B cell (primary cell): ENCODE data around the gene GUCY2D. TPM values are rescaled to one million over a fixed set of nuclear protein-coding genes. Genes with fewer than 3 reads are reported as not detected.
"Not testable (repeated sequence)": the region's sequence is repeated elsewhere in the genome, so short reads cannot be mapped to it uniquely, and the experiment has no call there.

Experiments
- ATAC-seq: fragments of 200-7000 bp; cut with Tn5 transposase; one replicate; pipeline ENCODE4 v1.10.0; 2021; ENCODE audit warnings: low read depth, mild to moderate bottlenecking, moderate number of reproducible peaks, moderate library complexity
- CTCF ChIA-PET: fragments of 350-600 bp; sonication (Branson Sonifier 250); formaldehyde crosslinking; loops from one replicate; lab custom pipeline; 2021; ENCODE audit warnings: antibody characterized with exemption, inconsistent platforms; lab: Charles Lee
- POLR2A ChIA-PET: fragments of 350-600 bp; sonication (Branson Sonifier 250); formaldehyde crosslinking; loops from one replicate; lab custom pipeline; 2021; ENCODE audit warnings: antibody characterized with exemption; lab: Charles Lee
- DNase-seq: peaks from one replicate; pipeline ENCODE4 v3.0.0; 2013
- H2AFZ ChIP-seq: 2 replicates; pipeline ENCODE4 v1.6.1; 2012; ENCODE audit warnings: mild to moderate bottlenecking, low read depth, low read length; ENCODE audit not compliant: insufficient read depth, poor library complexity, severe bottlenecking
- H3K27ac ChIP-seq, 2 donors: 1 replicate in 1 of 2; 2 replicates in 1 of 2; pipeline ENCODE4 v1.5.1; 2012 to 2013; ENCODE audit warnings: low read length in 2 of 2, mild to moderate bottlenecking in 2 of 2, moderate library complexity in 1 of 2
- H3K27me3 ChIP-seq, 4 experiments: fragments of 200-600 bp in 1 of 4; sonication (generic) in 1 of 4; replicated peaks in 1 of 4; 1 replicate in 2 of 4; 2 replicates in 2 of 4; pipeline versions ENCODE4 v1.6.1 to v1.7.0; 2013 to 2016; ENCODE audit warnings: low read length in 3 of 4, mild to moderate bottlenecking in 2 of 4, mixed read lengths in 1 of 4, moderate library complexity in 1 of 4; ENCODE audit not compliant: insufficient read depth in 4 of 4, control insufficient read depth in 3 of 4; ENCODE audit errors: control extremely low read depth in 1 of 4
- H3K36me3 ChIP-seq, 2 experiments: replicated peaks in 1 of 2; 1 replicate in 1 of 2; 2 replicates in 1 of 2; pipeline versions ENCODE4 v1.6.1 to v1.7.1; 2013; ENCODE audit warnings: low read length in 1 of 2; ENCODE audit not compliant: insufficient read depth in 2 of 2, control insufficient read depth in 1 of 2; ENCODE audit errors: control extremely low read depth in 1 of 2, extremely low read depth in 1 of 2
- H3K4me1 ChIP-seq, 2 donors: fragments of 200-600 bp in 1 of 2; sonication (generic) in 1 of 2; 1 replicate in 1 of 2; 2 replicates in 1 of 2; pipeline versions ENCODE4 v1.5.1 to v1.6.1; 2013 to 2017; ENCODE audit warnings: low read length in 2 of 2; ENCODE audit not compliant: control insufficient read depth in 2 of 2, insufficient read depth in 2 of 2
- H3K4me2 ChIP-seq: replicated peaks from 2 replicates; pipeline ENCODE3; 2012; ENCODE audit warnings: mild to moderate bottlenecking, low read depth, low read length; ENCODE audit not compliant: poor library complexity, severe bottlenecking
- H3K4me3 ChIP-seq, 5 experiments: fragments of 200-600 bp in 1 of 5; sonication (generic) in 1 of 5; 1 replicate in 3 of 5; 2 replicates in 2 of 5; pipeline versions ENCODE4 v1.5.1 to v1.7.0; 2011 to 2016; ENCODE audit warnings: low read length in 4 of 5, mild to moderate bottlenecking in 4 of 5, low read depth in 2 of 5, control low read depth in 1 of 5, moderate library complexity in 1 of 5; ENCODE audit not compliant: insufficient read depth in 1 of 5; ENCODE audit errors: control extremely low read depth in 1 of 5, extremely low read depth in 1 of 5
- H3K79me2 ChIP-seq: fragments of 200-600 bp; sonication (generic); one replicate; pipeline ENCODE4 v1.6.0; 2016; ENCODE audit warnings: low read length; ENCODE audit not compliant: control insufficient read depth, insufficient read depth
- H3K9ac ChIP-seq: fragments of 200-600 bp; sonication (generic); 2 replicates; pipeline ENCODE4 v1.6.1; 2017; ENCODE audit warnings: mild to moderate bottlenecking, low read length, moderate library complexity
- H3K9me3 ChIP-seq, 3 donors: one replicate each; pipeline versions ENCODE4 v1.6.1 to v1.7.1; 2013; ENCODE audit warnings: low read length in 2 of 3; ENCODE audit not compliant: control insufficient read depth in 2 of 3, insufficient read depth in 1 of 3; ENCODE audit errors: control extremely low read depth in 1 of 3
- H4K20me1 ChIP-seq: 2 replicates; pipeline ENCODE4 v1.6.0; 2012; ENCODE audit warnings: mild to moderate bottlenecking, low read length; ENCODE audit not compliant: insufficient read depth, control insufficient read depth, poor library complexity, severe bottlenecking
- H3K27ac Mint-ChIP-seq: one replicate; pipeline ENCODE4 v1.8.0; 2021; ENCODE audit warnings: mixed read lengths
- H3K27me3 Mint-ChIP-seq: one replicate; pipeline ENCODE4 v1.8.0; 2021; ENCODE audit warnings: mixed read lengths
- H3K4me1 Mint-ChIP-seq: one replicate; pipeline ENCODE4 v1.8.0; 2021; ENCODE audit warnings: mixed read lengths
- H3K4me3 Mint-ChIP-seq: one replicate; pipeline ENCODE4 v1.8.0; 2021; ENCODE audit warnings: mixed read lengths
- H3K9me3 Mint-ChIP-seq: one replicate; pipeline ENCODE4 v1.8.0; 2022; ENCODE audit warnings: mixed read lengths; ENCODE audit not compliant: insufficient read depth
- CTCF ChIP-seq: fragments of 200-600 bp; IDR thresholded peaks from one replicate; pipeline ENCODE4 v1.8.0; 2022; ENCODE audit warnings: antibody characterized with exemption, mild to moderate bottlenecking
- EZH2 ChIP-seq: IDR thresholded peaks from 2 replicates; pipeline ENCODE4 v1.6.1; 2012; ENCODE audit warnings: borderline replicate concordance, low read depth, mild to moderate bottlenecking, moderate library complexity, low read length; ENCODE audit not compliant: insufficient read depth, poor library complexity, severe bottlenecking
- WGBS: methylation state at CpG from one replicate; pipeline ENCODE4 v1.1.5; 2013; ENCODE audit warnings: missing lambda C conversion rate; ENCODE audit not compliant: insufficient coverage; 5-methylcytosine and 5-hydroxymethylcytosine counted together
- intact Hi-C: fragments of 100-400 bp; cut with micrococcal nuclease; formaldehyde crosslinking; loops from one replicate; pipeline ENCODE4 v1.10.0; 2022
- polyA minus RNA-seq: library from RNA; depleted of rRNA, polyadenylated mRNA; stranded (reverse); fragments of >200 nt; gene quantifications from 2 replicates; pipeline ENCODE4 v1.2.3, GENCODE V29; 2012
- polyA plus RNA-seq: library from polyadenylated mRNA; depleted of rRNA; stranded (reverse); fragments of >200 nt; gene quantifications from 2 replicates; pipeline ENCODE4 v1.2.3, GENCODE V29; 2012
- total RNA-seq, 2 donors: library from RNA; stranded (reverse); fragments of 120-200 nt in 1 of 2; gene quantifications; 1 replicate in 1 of 2; 2 replicates in 1 of 2; pipeline versions ENCODE4 v1.2.3 to v1.2.4, GENCODE V29; 2013 to 2022

GUCY2D gene
- not detected in 2 replicates for total RNA-seq
- total RNA-seq (2013), result not detected
- polyA plus RNA-seq, result not detected in 2 replicates
- not detected in 2 replicates for polyA minus RNA-seq

GRCh38 chr17:8001976-8002720 is at the start of gene GUCY2D:
Gene GUCY2D (plus strand): TSS chr17:8002615. CDS start chr17:8003048, 433 bp downstream.
- H3K36me3 ChIP-seq, result no peaks in the 10 kb centered on the region
- peak within 1 kb of the TSS; percentile 58 for H3K9ac ChIP-seq
- ChIA-PET POLR2A (interaction anchor here (1.2 kb wide), 1 partner anchor 12 kb away, joined by 3 read pairs; no protein-coding TSS in a partner anchor), CTCF (interaction anchor here (0.7 to 3.0 kb wide), 12 partner anchors 10 to 258 kb away, joined by 3 to 24 read pairs (median 4); no protein-coding TSS in a partner anchor)
- no peaks in the 10 kb centered on the region for H4K20me1 ChIP-seq
- peaks cover 0 to 10% (median 0%) of the 10 kb centered on the region in 3 donors for H3K9me3 ChIP-seq
- H3K27ac Mint-ChIP-seq, result peak within 1 kb of the TSS; percentile 71
- H3K4me3 ChIP-seq, result peak within 1 kb of the TSS; percentile 23 to 64 (median 43)
- peaks cover 0 to 29% (median 9%) of the 10 kb centered on the region in 4 experiments for H3K27me3 ChIP-seq
- H3K79me2 ChIP-seq, result no peaks in the 10 kb centered on the region
- peak within 1 kb of the TSS; percentile 93 for H3K4me3 Mint-ChIP-seq
- H2AFZ ChIP-seq, result peak within 1 kb of the TSS; percentile 60
- H3K4me1 Mint-ChIP-seq, result peaks cover 12% of the 10 kb centered on the region
- intact Hi-C loops, result no loop called here
- H3K4me1 ChIP-seq, result peaks cover 13 to 14% of the 10 kb centered on the region in 2 donors
- ATAC-seq, result peak; percentile 71
- H3K27ac ChIP-seq, result no peak within 1 kb of the TSS
- no peaks in the 10 kb centered on the region for H3K9me3 Mint-ChIP-seq
- H3K4me2 ChIP-seq, result peak within 1 kb of the TSS; percentile 76
- WGBS, result under 1% methylated on average over 17 of the region's 18 CpGs
- peak; percentile 63 for DNase-seq
- H3K27me3 Mint-ChIP-seq, result peaks cover 45% of the 10 kb centered on the region
- TF ChIP-seq EZH2 (no peak), CTCF (no peak)

GRCh38 chr17:7953266-7953665 is 49.1 kb upstream of the GUCY2D start:
- H3K4me3 Mint-ChIP-seq, H3K36me3 ChIP-seq, H4K20me1 ChIP-seq, H3K4me1 ChIP-seq, ATAC-seq, H3K4me3 ChIP-seq, H3K27ac ChIP-seq, H3K9ac ChIP-seq, intact Hi-C loops, H3K4me2 ChIP-seq, H3K27me3 Mint-ChIP-seq, H3K9me3 Mint-ChIP-seq, H3K27me3 ChIP-seq, H3K9me3 ChIP-seq, H2AFZ ChIP-seq, H3K27ac Mint-ChIP-seq, DNase-seq, H3K79me2 ChIP-seq: not testable (repeated sequence)
- POLR2A ChIA-PET, result interaction anchor here (0.6 kb wide), 1 partner anchor 1122 kb away, joined by 3 read pairs; no protein-coding TSS in a partner anchor
- H3K4me1 Mint-ChIP-seq, result peaks cover 11% of the 10 kb centered on the region
- CTCF ChIA-PET, result interaction anchor here (2.2 kb wide), 1 partner anchor 37 kb away, joined by 12 read pairs; no protein-coding TSS in a partner anchor
- WGBS, result over 99% methylated on average over 13 of the region's 13 CpGs
